Ovary (tissue), 9 donors: Measurements from ENCODE around the gene RSF1. TPM values are rescaled to one million over a fixed set of nuclear protein-coding genes. Genes with fewer than 3 reads are reported as not detected.

Experiments used
- DNase-seq, 5 donors: peaks; one replicate each; pipeline ENCODE4 v3.0.0-alpha.2; 2019 to 2020
- H3K27ac ChIP-seq, 2 donors: fragments of 200-600 bp; one replicate each; pipeline versions ENCODE4 v1.5.1 to v1.8.0; 2019 to 2022
- H3K27me3 ChIP-seq: fragments of 200-600 bp; one replicate; pipeline ENCODE4 v1.8.0; 2022
- H3K36me3 ChIP-seq: fragments of 200-600 bp; sonication (generic); one replicate; pipeline ENCODE4 v1.5.1; 2019
- H3K4me1 ChIP-seq: one replicate; pipeline ENCODE4 v1.8.1; 2013; ENCODE audit warnings: mild to moderate bottlenecking, moderate library complexity; ENCODE audit not compliant: insufficient read depth
- H3K4me3 ChIP-seq: fragments of 200-600 bp; sonication (generic); one replicate; pipeline ENCODE4 v1.5.1; 2017
- H3K9me3 ChIP-seq, 2 donors: fragments of 200-600 bp in 1 of 2; sonication (generic) in 1 of 2; one replicate each; pipeline versions ENCODE4 v1.5.1 to v1.8.1; 2013 to 2019; ENCODE audit warnings: mild to moderate bottlenecking in 1 of 2, moderate library complexity in 1 of 2
- EP300 ChIP-seq: sonication (generic); formaldehyde crosslinking; IDR thresholded peaks from one replicate; pipeline ENCODE4 v1.6.1; 2017; ENCODE audit warnings: antibody characterized with exemption
- POLR2A ChIP-seq: fragments of 450-650 bp; IDR thresholded peaks from one replicate; pipeline ENCODE4 v1.6.1; 2017; ENCODE audit warnings: antibody characterized with exemption, mild to moderate bottlenecking, moderate library complexity
- WGBS, 3 donors: extraction: QIAGEN DNeasy Blood & Tissue Kit in 1 of 3; methylation state at CpG; one replicate each; pipeline versions ENCODE4 v1.1.5 to v1.1.7; 2013 to 2017; 5-methylcytosine and 5-hydroxymethylcytosine counted together
- intact Hi-C, 4 donors: fragments of 100-400 bp; cut with DNase I; formaldehyde crosslinking; loops; one replicate each; pipeline versions ENCODE4 v1.11.0 to v1.15.1; 2022 to 2023
- polyA plus RNA-seq, 2 donors: library from polyadenylated mRNA; stranded (reverse); fragments of 200-250 nt in 1 of 2; fragments of 350-450 nt in 1 of 2; fragmentation: Illumina TruSeq in 1 of 2; extraction: RNeasy Lipid Tissue Mini Kit (QIAGEN cat#74804) in 1 of 2; gene quantifications; one replicate each; pipeline ENCODE4 v1.2.3, GENCODE V29; 2013 to 2014
- total RNA-seq, 7 donors: library from RNA; depleted of rRNA in 2 of 7; stranded (reverse); fragments of >200 nt in 2 of 7; fragmentation: NEBNext Ultra II Directional in 3 of 7; extraction: Animal tissue kit (Norgen Biotek cat#: 25700) in 3 of 7; gene quantifications; one replicate each; pipeline versions ENCODE4 v1.1.0 to v1.2.4, GENCODE V29; 2016 to 2023
- TF ChIP-seq, protein P1 (sequence below), 3 donors: fragments of 450-650 bp in 2 of 3; fragments of 200-600 bp in 1 of 3; IDR thresholded peaks; one replicate each; pipeline versions ENCODE4 v1.5.1 to v1.8.0; 2016 to 2022; ENCODE audit warnings: antibody characterized with exemption in 3 of 3, mild to moderate bottlenecking in 1 of 3
- donor health status: DM: no; HTN: no; CAD: no; lungs with moderate emphysema.
- donor health status: DM: no; HTN: no; CAD: no.
- donor health status: Bipolar disorder and iron deficiency.
- donor health status: DM: yes; HTN: yes; CAD: no.
- donor health status: DM: no; HTN: no; CAD: no.
- donor health status: DM: yes; HTN: yes; CAD: no.

RSF1 gene
- total and polyA plus RNA-seq, 9 donors = 14.8 to 89.2 (median 76.4) TPM

DNA sequence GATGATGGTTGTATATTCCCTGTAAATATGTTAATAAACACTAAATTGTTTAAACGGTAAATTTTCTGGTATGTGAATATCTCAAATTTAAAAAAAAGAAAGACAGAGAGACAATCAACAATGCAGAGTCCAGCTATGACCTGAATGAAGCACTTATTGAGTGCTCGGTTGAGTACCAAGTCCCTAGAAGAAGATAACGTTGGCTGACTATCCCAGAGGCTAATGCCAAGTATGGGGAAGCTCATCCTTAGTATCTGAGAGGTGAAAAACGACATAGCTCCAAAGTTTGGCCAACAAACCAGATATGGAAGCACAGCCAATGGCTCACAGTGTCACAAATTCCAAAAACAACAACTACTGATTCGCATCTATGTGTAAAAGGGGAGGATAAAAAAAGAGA lies 71.3 kb downstream of the RSF1 start:
- no peak overlapping the region for H3K27ac ChIP-seq
- no peak for DNase-seq
- H3K9me3 ChIP-seq = no peaks in the 10 kb centered on the region
- H3K27me3 ChIP-seq = no peaks in the 10 kb centered on the region
- peaks cover 7% of the 10 kb centered on the region for H3K4me1 ChIP-seq
- intact Hi-C loops = no loop called here
- H3K36me3 ChIP-seq = no peaks in the 10 kb centered on the region
- WGBS, 3 donors = 69 to 86% (median 81%) methylated on average over 5 of the region's 5 CpGs
- no peak overlapping the region for H3K4me3 ChIP-seq
- TF ChIP-seq, protein P1, sequence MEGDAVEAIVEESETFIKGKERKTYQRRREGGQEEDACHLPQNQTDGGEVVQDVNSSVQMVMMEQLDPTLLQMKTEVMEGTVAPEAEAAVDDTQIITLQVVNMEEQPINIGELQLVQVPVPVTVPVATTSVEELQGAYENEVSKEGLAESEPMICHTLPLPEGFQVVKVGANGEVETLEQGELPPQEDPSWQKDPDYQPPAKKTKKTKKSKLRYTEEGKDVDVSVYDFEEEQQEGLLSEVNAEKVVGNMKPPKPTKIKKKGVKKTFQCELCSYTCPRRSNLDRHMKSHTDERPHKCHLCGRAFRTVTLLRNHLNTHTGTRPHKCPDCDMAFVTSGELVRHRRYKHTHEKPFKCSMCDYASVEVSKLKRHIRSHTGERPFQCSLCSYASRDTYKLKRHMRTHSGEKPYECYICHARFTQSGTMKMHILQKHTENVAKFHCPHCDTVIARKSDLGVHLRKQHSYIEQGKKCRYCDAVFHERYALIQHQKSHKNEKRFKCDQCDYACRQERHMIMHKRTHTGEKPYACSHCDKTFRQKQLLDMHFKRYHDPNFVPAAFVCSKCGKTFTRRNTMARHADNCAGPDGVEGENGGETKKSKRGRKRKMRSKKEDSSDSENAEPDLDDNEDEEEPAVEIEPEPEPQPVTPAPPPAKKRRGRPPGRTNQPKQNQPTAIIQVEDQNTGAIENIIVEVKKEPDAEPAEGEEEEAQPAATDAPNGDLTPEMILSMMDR (IDR thresholded peaks at IDR 0.05) = no peak
- no peak for TF ChIP-seq POLR2A

DNA sequence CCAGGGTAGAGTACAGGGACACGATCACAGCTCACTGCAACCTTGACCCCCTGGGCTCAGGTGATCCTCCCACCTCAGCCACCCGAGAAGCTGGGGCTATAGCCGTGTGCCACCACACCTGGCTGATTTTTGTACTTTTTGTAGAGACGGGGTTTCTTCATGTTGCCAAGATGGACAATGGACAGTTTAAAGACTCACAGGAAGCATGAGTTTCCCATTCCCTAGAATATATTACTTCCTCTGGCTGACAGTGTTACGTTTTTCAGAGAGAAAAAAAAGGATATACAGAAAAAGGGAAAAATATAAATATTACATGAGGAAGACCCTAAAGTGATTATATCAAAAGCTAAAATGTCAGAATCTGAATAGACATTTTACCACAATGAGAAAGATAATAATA lies 72.3 kb downstream of the RSF1 start:
- intact Hi-C loops = no loop called here
- H3K27me3 ChIP-seq = no peaks in the 10 kb centered on the region
- peaks cover 7% of the 10 kb centered on the region for H3K4me1 ChIP-seq
- H3K4me3 ChIP-seq = no peak overlapping the region
- no peaks in the 10 kb centered on the region for H3K9me3 ChIP-seq
- TF ChIP-seq POLR2A (no peak), EP300 (no peak)
- TF ChIP-seq, protein P1 (IDR thresholded peaks at IDR 0.05) = no peak
- no peak for DNase-seq
- H3K27ac ChIP-seq = no peak overlapping the region
- WGBS, 3 donors = 76 to 92% (median 88%) methylated on average over 5 of the region's 5 CpGs
- no peaks in the 10 kb centered on the region for H3K36me3 ChIP-seq

DNA sequence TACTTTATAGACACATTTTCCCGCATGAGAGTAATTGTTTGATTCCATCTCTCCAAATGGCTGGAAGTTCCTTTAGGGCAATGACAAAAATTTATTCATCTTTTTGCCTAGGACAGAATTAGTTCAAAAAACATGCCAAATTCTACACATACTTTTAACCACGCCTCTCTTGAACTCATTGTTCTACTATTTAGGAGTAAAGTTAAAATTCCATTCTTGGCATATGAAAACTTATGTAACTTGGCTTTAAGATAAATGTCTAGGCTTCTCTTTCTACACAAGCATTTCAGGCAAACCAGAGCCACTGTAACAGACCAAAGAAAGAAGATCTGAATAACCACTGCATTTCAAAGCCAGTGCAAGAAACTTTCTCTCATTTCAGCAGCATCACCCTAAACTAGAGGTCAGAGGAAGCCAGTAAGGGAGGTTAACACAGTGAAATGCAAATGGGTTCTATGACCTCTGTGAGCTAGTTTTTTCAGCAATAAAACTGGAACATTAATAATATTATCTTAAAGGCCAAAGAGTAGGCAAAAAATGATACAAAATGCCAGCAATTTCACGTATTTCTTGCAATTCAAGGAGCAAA lies 73.0 kb downstream of the RSF1 start:
- intact Hi-C loops = no loop called here
- TF ChIP-seq EP300 = no peak
- TF ChIP-seq POLR2A = no peak
- TF ChIP-seq, protein P1 (IDR thresholded peaks at IDR 0.05) = no peak
- H3K27ac ChIP-seq = no peak overlapping the region
- DNase-seq = no peak
- peaks cover 4% of the 10 kb centered on the region for H3K4me1 ChIP-seq
- 69 to 78% (median 70%) methylated on average over 3 of the region's 3 CpGs for WGBS, 3 donors
- H3K4me3 ChIP-seq = no peak overlapping the region
- no peaks in the 10 kb centered on the region for H3K9me3 ChIP-seq
- H3K27me3 ChIP-seq = no peaks in the 10 kb centered on the region
- no peaks in the 10 kb centered on the region for H3K36me3 ChIP-seq

DNA sequence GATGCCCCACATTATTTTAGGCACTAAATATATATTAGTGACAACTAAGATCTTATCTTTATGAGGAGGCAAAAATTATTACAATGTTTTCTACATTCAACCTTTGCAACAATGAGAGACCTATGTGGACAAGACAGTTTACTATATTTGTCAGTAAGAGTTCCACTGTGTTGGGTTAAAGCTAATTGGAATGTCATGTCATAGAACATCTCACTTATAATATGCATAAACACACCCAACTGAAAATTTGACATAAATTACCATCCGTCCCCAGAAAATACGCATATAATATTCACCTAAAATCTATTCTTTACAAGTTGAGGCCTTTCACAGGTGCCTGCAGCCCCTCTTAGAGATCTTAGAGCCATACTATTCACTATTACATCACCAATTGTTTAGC lies 84.0 kb downstream of the RSF1 start:
- DNase-seq = no peak
- WGBS, 3 donors = 97 to 98% (median 97%) methylated on average over 2 of the region's 2 CpGs
- Histone ChIP-seq H3K27me3 (no peaks in the 10 kb centered on the region), H3K4me1 (no peaks in the 10 kb centered on the region), H3K36me3 (no peaks in the 10 kb centered on the region), H3K4me3 (no peak overlapping the region), H3K9me3 (no peaks in the 10 kb centered on the region), H3K27ac (no peak overlapping the region)
- TF ChIP-seq EP300 (no peak), POLR2A (no peak)
- TF ChIP-seq, protein P1 (IDR thresholded peaks at IDR 0.05) = no peak
- intact Hi-C loops = no loop called here
